NT2/D1 (cell line): ENCODE results near the gene LPO.

Experiments used
- DNase-seq: peaks from one replicate; pipeline ENCODE4 v3.0.0-alpha.2; 2011; ENCODE audit warnings: low read depth, low spot score
- H3K27me3 ChIP-seq: 2 replicates; pipeline ENCODE4 v1.6.0; 2011; ENCODE audit warnings: mild to moderate bottlenecking; ENCODE audit not compliant: insufficient read length, insufficient read depth
- H3K36me3 ChIP-seq: 2 replicates; pipeline ENCODE4 v1.6.1; 2011; ENCODE audit warnings: mild to moderate bottlenecking, low read length, mixed read lengths; ENCODE audit not compliant: insufficient read depth, insufficient read length
- H3K4me1 ChIP-seq: 2 replicates; pipeline ENCODE4 v1.5.1; 2011; ENCODE audit not compliant: insufficient read depth, insufficient read length
- H3K4me3 ChIP-seq: 2 replicates; pipeline ENCODE4 v1.5.1; 2011; ENCODE audit warnings: low read depth; ENCODE audit not compliant: insufficient read length
- H3K9ac ChIP-seq: 2 replicates; pipeline ENCODE4 v1.6.0; 2011; ENCODE audit warnings: low read depth; ENCODE audit not compliant: insufficient read length
- H3K9me3 ChIP-seq: 2 replicates; pipeline ENCODE4 v1.5.1; 2011; ENCODE audit warnings: mild to moderate bottlenecking, low read length; ENCODE audit not compliant: insufficient read depth
- SUZ12 ChIP-seq: IDR thresholded peaks from 2 replicates; pipeline ENCODE4 v1.6.1; 2011; ENCODE audit not compliant: insufficient read length, insufficient read depth; ENCODE audit errors: extremely low read depth
- YY1 ChIP-seq: IDR thresholded peaks from 2 replicates; pipeline ENCODE4 v1.6.1; 2011; ENCODE audit not compliant: insufficient read length, insufficient read depth
- ZNF274 ChIP-seq: IDR thresholded peaks from 2 replicates; pipeline ENCODE4 v1.6.1; 2011; ENCODE audit warnings: mild to moderate bottlenecking, low read depth, low read length

The LPO gene

GRCh38 chr17:58308985-58309917 lies 70.9 kb downstream of the LPO start:
- Histone ChIP-seq H3K4me3 (no peak overlapping the region), H3K36me3 (no peaks in the 10 kb centered on the region), H3K9ac (no peak overlapping the region), H3K9me3 (no peaks in the 10 kb centered on the region), H3K4me1 (peaks cover 34% of the 10 kb centered on the region), H3K27me3 (no peaks in the 10 kb centered on the region)
- DNase-seq = no peak
- TF ChIP-seq ZNF274 (no peak), SUZ12 (no peak), YY1 (no peak)

- DNase-seq = no peak
- no peak overlapping the region for H3K4me3 ChIP-seq
- H3K27me3 ChIP-seq = no peaks in the 10 kb centered on the region
- peaks cover 29% of the 10 kb centered on the region for H3K4me1 ChIP-seq
- H3K9me3 ChIP-seq = no peaks in the 10 kb centered on the region
- TF ChIP-seq SUZ12 (no peak), YY1 (no peak), ZNF274 (no peak)
- no peaks in the 10 kb centered on the region for H3K36me3 ChIP-seq
- no peak overlapping the region for H3K9ac ChIP-seq
Observed at GRCh38 chr17:58309918-58310259, 71.5 kb downstream of the LPO start.

GRCh38 chr17:58310511-58311428 lies 72.4 kb downstream of the LPO start:
- Histone ChIP-seq H3K36me3 (no peaks in the 10 kb centered on the region), H3K9me3 (no peaks in the 10 kb centered on the region), H3K4me3 (no peak overlapping the region), H3K27me3 (no peaks in the 10 kb centered on the region), H3K9ac (no peak overlapping the region), H3K4me1 (peaks cover 29% of the 10 kb centered on the region)
- no peak for DNase-seq
- TF ChIP-seq YY1 (no peak), ZNF274 (no peak), SUZ12 (no peak)

GRCh38 chr17:58311429-58311894 lies 73.1 kb downstream of the LPO start:
- H3K9me3 ChIP-seq = no peaks in the 10 kb centered on the region
- H3K4me1 ChIP-seq = peaks cover 26% of the 10 kb centered on the region
- H3K27me3 ChIP-seq = no peaks in the 10 kb centered on the region
- no peak overlapping the region for H3K4me3 ChIP-seq
- TF ChIP-seq YY1 = no peak
- no peak for TF ChIP-seq SUZ12
- TF ChIP-seq ZNF274 = no peak
- no peaks in the 10 kb centered on the region for H3K36me3 ChIP-seq
- no peak for DNase-seq
- no peak overlapping the region for H3K9ac ChIP-seq

- Histone ChIP-seq H3K27me3 (no peaks in the 10 kb centered on the region), H3K9ac (peak overlapping the region; percentile 45)
- DNase-seq = no peak
Observed at GRCh38 chr17:58312021-58312630, 73.7 kb downstream of the LPO start.

GRCh38 chr17:58312829-58313228 lies 74.4 kb downstream of the LPO start:
- no peaks in the 10 kb centered on the region for H3K36me3 ChIP-seq
- no peak overlapping the region for H3K4me3 ChIP-seq
- H3K4me1 ChIP-seq = peaks cover 26% of the 10 kb centered on the region
- DNase-seq = no peak
- TF ChIP-seq SUZ12 (no peak), ZNF274 (no peak)
- H3K9me3 ChIP-seq = no peaks in the 10 kb centered on the region
- no peaks in the 10 kb centered on the region for H3K27me3 ChIP-seq
- H3K9ac ChIP-seq = no peak overlapping the region

More at GRCh38 chr17:58312021-58312630, 73.7 kb downstream of the LPO start:
- no peak for TF ChIP-seq ZNF274
- no peak for TF ChIP-seq YY1
- no peak for TF ChIP-seq SUZ12
- H3K36me3 ChIP-seq = no peaks in the 10 kb centered on the region
- no peaks in the 10 kb centered on the region for H3K9me3 ChIP-seq
- H3K4me3 ChIP-seq = no peak overlapping the region
- H3K4me1 ChIP-seq = peaks cover 26% of the 10 kb centered on the region
